Stimulated activated CD4-positive, alpha-beta T cell treated with anti-CD3 and anti-CD28 coated beads, Interleukin-15, amount 100 ng/mL, for 48 hours (primary cell): ENCODE measurements around the gene SLC16A1.
"Not testable (repeated sequence)": the region's sequence is repeated elsewhere in the genome, so short reads cannot be mapped to it uniquely, and the experiment has no call there.

Source experiments
- DNase-seq, 2 donors: peaks; one replicate each; pipeline ENCODE4 v3.0.0-alpha.2; 2020; ENCODE audit warnings: low read depth in 2 of 2

The SLC16A1 gene

GRCh38 chr1:112923959-112924349 lies 32.0 kb downstream of the SLC16A1 start:
- DNase-seq: no peak

GRCh38 chr1:112923234-112923958 lies 32.6 kb downstream of the SLC16A1 start:
- DNase-seq: no peak

DNA sequence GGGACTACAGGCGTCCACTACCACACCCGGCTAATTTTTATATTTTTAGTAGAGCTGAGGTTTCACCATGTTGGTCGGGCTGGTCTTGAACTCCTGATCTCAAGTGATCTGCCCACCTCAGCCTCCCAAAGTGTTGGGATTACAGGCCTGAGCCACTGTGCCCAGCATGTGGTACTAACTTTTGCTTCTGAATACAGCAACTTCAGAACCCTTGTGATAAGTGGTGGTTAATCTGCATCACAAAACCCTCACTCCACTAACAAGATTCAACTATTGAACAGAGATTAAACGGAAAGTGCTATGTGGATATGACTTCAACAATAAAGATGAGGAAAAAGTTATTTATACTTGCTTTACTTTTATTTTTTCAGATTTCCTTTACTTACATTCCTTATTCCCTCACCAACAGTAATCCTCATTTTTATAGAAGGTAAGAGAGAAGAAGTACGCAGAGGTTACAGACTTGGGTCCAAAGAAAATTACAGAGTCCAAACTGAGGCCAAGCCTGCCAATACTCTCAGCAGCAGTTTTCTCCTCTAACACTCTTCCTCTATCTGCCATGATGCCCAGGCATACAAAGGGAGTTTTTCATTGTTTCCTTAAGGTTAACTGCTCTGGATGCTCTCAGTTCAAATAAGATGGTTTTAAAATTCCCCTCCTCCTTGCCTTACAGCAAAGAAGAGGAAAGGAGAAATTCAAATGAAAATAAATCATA lies 44.3 kb downstream of the SLC16A1 start:
- no peak for DNase-seq

- DNase-seq: no peak
Measured at GRCh38 chr1:112909847-112910246, 46.1 kb downstream of the SLC16A1 start.

- DNase-seq: no peak
Measured at GRCh38 chr1:112906150-112906698, 49.8 kb downstream of the SLC16A1 start.

- no peak for DNase-seq
Measured at GRCh38 chr1:112905395-112906149, 50.4 kb downstream of the SLC16A1 start.

GRCh38 chr1:112904831-112905261 lies 51.1 kb downstream of the SLC16A1 start:
- DNase-seq: no peak

GRCh38 chr1:112904071-112904830 lies 51.7 kb downstream of the SLC16A1 start:
- DNase-seq: peak; percentile 42 to 57

DNA sequence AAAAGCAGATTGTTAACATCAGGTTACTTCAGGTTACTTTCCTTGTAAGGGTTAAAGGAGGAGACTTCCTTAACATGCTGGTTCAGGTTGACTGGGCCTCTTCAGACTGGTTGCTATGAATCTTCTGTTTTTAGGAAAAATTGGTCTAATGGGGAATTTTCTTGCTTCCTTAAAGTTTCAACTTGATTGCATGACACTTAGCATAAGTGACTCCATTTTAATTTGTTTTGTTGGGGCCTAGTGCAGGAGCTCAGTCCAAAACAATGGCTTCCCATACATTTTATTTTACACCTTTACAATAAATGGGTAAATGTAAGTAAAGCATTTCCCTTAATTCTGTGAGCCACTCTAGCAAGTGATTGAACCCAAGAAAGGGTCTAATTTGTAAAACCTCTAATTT lies 53.8 kb downstream of the SLC16A1 start:
- no peak for DNase-seq

DNA sequence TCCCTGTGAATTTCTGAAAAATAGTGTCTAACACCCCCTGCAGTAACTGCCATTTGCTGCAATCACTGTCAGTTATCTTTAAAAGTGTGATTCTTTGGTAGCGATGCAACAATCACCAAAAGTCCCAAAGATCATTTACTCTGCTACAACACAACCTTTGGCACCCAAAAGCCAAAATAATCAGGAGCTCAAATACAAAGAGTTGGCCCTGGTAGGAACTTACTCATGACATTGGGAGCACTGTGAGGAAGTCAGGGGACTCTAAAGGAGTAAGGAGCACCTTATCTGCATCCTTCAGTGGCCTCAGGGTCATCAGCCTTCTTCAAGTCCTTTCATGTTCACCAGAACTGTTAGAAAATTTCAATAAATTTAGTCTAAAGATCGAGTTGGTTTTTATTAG lies 54.6 kb downstream of the SLC16A1 start:
- no peak for DNase-seq

- DNase-seq: no peak
Measured at GRCh38 chr1:112896783-112897182, 59.2 kb downstream of the SLC16A1 start.

GRCh38 chr1:112894561-112895011 lies 61.4 kb downstream of the SLC16A1 start:
- DNase-seq: no peak

GRCh38 chr1:112894010-112894292 lies 62.0 kb downstream of the SLC16A1 start:
- no peak for DNase-seq

GRCh38 chr1:112893288-112894009 lies 62.5 kb downstream of the SLC16A1 start:
- DNase-seq: no peak

GRCh38 chr1:112889906-112890305 lies 66.1 kb downstream of the SLC16A1 start:
- not testable (repeated sequence) for DNase-seq

DNA sequence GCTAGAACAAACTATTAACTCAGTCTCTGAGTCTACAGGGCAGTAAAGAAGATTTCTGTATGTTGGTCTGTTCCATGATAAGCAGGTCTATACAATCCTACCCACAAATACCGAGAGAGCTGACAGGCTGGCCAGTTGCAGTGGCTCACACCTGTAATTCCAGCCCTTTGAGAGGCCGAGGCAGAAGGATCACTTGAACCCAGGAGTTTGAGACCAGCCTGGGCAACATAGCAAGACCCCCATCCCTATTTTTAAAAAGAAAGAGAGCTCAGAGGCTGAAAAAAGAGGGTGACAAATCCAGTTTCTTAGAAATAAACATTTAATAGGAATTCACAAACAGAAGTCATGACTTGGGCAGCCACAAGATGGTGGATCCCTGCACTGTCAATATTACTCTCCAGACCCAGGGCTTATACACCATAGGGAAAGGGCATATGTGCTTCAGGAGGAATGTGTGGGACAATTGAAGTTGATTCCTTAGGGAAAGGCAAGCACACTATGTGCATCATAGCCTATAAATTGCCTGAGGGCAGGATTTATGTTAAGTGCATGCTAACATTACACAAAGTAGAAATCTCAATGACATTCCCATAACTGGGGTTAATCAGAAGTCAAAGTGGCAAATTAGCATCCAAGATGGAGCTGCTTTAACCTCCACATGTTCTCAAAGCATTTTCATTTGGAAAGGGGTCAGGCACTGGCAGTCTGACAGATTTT lies 66.8 kb downstream of the SLC16A1 start:
- DNase-seq: no peak

DNA sequence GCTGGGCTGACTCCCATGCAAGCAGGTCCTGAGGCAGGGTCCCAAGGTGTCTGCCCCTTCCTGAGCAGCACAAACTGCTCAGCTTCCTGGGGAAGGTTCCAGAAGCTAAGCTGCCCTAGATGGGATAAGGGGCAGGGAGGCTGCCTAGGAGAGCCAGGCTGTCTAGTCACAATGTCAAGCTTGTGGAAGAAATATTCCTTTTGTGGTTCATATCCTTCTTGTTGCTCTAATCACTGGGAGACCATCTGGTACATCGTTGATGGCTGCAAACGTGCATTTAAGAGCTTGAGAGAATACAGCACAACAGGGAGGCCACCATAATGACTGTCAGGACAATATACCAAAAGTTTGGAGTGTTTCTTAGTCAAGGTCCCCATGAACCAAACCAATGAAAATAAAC lies 67.4 kb downstream of the SLC16A1 start:
- no peak for DNase-seq

DNA sequence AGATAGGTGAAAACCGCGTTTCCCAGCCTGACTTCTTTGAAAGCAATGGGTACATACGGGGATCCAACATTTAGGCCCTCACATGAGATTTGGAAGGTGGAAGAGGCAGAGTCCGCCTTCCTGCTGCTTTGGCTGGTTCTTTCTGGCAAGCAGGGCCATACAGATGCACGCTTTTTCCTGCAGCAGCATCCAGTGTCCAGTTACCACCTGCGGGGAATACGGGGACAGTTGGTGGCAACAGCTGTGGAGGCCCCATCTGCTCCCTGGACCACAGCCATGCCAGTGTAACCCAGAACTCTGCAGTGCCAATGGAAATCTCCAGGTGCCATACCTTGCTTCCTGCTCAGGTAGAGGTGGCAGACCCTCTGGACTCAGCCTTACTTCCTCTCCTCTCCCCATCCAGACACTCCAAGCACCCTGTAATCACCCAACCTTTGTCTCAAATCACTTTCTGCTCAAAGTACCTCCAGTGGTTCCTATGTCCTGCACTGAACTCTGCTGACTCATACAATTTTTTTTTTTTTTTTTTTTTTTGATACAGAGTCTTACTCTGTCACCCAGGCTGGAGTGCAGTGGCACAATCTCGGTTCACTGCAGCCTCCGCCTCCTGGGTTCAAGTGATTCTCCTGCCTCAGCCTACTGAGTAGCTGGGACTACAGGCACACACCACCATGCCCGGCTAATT lies 68.3 kb downstream of the SLC16A1 start:
- DNase-seq: no peak

DNA sequence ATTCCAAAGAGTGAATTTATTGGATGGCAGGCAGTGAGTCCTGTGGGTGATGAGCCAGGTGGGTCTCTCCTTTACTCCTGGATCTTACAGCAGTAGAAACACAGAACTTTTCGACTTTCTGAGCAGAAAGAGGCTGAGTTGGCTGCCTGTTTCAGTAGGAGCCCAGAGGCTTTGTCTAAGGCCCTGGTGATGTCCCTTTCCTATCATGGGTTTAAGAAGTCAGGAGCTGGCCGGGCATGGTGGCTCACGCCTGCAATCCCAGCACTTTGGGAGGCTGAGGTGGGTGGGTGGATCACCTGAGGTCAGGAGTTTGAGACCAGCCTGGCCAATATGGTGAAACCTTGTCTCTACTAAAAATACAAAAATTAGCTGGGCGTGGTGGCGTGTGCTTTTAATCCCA lies 71.0 kb downstream of the SLC16A1 start:
- not testable (repeated sequence) for DNase-seq

DNA sequence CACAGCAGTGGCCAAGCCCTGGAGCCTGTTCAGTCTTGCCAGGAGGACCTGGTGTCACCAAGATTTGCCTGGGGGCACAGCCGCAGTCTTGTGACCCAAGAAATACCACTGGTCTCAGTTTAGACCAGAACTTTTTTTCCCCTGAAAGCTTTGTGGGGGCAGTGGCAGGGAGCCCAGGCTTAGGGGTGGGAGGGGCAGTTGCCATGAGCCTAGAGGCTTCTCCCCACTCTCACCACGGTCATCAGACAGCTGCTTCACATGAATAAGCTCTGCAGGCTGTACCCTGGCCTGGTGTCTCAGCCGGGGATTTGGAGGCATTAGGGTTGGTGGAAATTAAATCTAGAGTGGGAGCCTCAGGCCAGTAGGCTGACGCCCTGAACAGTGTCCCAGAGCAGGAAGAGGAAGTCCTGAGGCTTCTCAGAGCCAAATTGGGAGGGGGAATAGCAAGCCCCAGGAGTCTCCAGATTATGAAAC lies 73.7 kb downstream of the SLC16A1 start:
- DNase-seq: no peak
